ENCODE measurements around the gene DSEL.

Gene DSEL

DNA sequence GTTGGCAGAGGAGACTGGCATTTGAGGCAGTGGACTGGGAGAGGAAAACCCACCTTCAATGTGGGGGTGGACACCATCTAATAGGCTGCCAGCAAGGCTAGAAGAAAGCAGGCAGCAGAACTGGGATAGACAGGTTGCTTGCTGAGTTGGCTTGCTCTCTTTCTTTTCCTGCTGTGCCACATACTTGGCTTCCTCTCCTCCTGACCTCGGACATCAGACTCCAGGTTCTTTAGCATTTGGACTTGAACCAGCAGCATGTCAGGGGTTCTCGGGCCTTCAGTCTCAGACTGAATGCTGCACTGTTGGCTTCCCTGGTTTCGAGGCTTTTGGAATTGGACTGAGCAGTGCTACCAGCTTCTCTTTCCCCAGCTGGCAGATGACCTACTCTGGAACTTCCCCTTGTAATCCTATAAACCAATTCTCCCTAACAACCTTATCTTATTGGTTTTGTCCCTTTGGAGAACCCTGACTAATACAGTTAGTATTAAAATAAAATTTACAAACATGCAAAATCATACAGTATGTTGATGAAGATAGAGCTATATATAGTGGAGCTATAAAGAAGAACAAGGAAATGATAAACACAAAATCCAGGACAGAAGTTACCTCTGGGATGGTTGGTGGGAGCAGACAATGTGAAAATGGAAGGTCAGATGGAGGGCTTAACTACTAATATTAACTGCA lies 15.9 kb downstream of the DSEL start:
- DNase-seq (ENCODE audit: low read depth in 3 of 3), result no peak

DNA sequence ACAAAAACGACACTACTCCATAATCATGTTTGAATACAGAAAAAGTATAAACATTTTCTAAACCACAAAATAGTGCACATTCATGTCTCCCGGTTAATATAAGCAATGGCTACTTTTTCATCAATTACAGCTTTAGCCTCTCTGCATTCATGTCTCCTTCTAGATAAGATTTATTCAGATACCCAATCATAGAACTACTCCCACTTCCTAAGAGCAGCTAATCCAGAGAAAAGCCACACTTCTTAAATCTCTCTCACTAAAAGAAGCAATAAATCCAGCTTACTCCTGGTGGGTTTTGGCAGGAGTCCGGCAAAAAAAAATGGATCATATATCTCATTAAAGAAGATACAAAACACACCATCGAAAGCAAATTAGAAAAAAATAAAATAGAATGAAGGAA lies 20.1 kb downstream of the DSEL start:
- no peak for DNase-seq (ENCODE audit: low read depth in 3 of 3)

DNA sequence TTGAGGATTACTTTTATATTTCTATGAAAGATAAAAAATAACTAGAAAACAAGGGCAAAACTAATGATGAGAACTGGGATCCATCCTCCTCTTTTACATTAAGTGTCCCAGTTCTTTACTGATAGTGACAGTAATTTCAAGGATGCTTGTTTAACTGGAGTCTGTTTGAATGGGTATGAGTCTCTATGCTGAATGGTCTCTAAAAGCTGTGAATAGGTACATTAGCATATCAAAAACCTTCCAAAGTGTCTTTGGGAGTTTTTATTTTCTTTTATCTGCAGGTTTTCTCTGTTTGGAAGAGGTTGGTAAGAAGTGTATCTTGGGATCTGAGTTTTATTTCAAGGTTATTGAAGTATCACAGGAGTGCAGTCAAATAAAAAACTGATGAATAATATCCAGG lies 30.0 kb downstream of the DSEL start:
- no peak for DNase-seq (ENCODE audit: low read depth in 3 of 3)

DNA sequence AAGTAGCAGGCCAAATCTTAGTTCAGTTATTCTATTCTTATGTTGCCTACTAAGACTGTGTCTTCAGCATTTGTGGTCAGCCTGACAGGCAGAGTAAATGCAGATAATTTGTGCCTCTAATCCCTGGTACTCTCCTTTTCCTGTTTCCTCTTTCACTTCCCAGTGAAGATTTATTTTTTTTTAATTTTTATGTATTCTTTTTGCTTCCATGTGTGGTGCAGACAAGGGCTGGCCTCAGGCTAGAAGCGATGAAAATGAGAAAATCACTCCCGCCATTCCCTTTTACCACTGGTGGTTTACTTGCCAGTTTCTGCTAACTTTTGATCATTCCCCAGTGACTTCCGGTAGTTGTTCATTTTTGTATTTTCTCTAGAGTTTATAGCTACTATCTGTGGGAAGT lies 30.9 kb downstream of the DSEL start:
- no peak for DNase-seq (ENCODE audit: low read depth in 3 of 3)

DNA sequence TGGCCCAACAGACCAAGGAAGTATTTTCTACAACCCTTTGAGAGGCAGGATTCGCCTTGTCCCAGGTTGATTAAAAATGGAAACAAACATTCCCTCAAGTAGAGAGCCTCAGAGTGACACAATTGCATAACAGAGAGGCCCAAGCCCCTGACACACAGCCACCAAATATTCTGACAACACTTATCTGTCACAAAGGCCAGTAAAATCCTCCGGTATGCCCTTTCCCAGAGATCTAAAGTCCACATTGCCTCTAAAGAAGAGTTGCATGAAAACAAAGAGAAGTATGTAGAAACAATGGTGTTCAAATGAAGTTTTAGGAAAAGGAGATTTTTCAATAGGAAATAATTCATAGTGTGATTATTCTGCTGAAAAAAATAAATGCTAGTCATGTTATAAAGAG lies 32.1 kb downstream of the DSEL start:
- DNase-seq (ENCODE audit: low read depth in 3 of 3), result no peak

DNA sequence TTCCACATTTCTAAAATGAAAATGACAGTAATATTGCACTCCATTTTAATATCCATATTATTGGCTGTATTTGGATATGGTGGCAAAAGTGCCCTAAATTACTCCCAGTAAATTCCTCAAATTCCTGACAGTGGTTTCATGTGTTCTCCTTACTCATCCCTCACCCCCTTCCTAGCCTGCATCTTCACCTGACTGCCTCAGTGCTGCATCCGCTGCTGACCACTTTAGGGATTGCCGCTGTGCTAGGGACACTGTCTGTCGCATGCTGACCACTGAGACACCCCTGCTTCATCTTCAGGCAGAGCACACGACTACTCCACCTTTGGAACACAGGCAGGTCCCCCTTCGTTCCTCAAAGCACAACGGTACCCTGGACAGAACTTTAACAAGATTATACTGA lies 32.6 kb downstream of the DSEL start:
- DNase-seq (ENCODE audit: low read depth in 3 of 3), result no peak

DNA sequence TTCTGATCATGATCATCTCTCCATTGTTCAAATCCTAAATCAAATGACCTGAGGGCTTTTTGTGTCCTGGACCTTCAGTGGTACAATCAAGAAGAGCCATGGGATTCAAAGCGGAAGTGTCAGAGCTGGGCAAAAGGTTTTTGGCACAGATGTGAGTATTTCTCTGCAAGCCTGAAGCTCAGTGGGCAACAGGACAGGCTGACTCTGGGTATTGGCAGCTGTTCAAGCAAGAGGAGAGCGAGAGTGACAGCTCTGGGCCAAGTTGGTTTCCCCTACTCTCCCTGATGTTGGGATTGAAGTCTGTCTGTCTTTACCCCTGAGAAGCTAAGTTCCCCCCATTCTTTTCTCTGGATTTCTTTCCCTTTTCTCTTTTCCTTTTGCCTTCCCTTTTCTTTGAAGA lies 33.3 kb downstream of the DSEL start:
- no peak for DNase-seq (ENCODE audit: low read depth in 3 of 3)

DNA sequence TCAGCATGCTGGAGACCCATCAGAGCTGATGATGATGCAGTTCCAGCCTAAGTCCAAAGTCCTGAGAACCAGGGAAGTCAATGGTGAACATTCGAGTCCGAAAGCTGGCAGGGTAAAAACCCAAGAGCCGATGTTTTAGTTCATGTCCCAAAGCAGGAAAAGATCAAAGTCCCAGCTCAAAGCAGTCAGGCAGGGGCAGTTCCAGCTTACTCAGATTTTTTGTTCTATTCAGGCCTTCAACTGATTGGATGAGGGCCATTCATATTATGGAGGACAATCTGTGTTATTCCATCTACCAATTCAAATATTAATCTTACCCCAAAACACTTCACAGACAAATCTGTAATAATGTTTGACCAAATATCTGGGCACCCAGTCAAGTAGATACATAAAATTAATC lies 38.3 kb downstream of the DSEL start:
- DNase-seq (ENCODE audit: low read depth in 3 of 3), result no peak

DNA sequence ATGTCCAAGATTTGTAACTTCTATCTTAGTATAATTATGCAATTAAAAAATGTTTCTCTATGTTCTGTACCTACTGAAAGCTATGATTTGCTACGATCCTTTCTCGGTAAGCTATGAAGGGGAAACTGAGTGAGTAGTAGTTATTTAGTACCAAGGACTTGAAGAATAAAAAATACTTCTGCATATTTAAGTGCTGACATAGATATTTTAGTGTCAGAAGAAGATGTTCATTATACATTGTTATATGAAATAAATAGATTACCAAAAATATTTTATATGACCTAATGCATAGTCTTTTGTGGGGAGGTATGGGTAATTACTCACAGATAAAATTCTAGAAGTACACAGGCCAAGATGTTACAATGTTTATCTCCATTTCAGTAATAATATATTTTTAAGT lies 39.0 kb downstream of the DSEL start:
- no peak for DNase-seq (ENCODE audit: low read depth in 3 of 3)

DNA sequence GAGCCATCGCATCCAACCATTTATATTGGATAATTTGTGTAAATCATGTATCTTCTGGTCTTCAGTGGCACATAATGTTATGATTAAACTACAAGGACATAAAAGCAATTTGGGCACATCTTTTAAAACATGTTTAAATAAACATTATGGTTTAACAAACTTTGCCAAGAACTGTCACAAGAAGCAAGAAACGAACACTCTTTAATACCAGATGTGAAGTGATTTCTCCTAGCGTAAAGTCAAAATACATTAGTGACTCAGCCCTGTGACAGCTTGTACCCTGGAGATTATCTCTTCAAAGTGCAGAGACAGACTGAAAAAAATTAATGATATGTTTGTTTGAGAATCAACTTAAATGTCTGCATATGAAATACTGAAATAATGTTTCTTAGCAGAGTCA lies 39.9 kb downstream of the DSEL start:
- DNase-seq (ENCODE audit: low read depth in 3 of 3), result no peak

DNA sequence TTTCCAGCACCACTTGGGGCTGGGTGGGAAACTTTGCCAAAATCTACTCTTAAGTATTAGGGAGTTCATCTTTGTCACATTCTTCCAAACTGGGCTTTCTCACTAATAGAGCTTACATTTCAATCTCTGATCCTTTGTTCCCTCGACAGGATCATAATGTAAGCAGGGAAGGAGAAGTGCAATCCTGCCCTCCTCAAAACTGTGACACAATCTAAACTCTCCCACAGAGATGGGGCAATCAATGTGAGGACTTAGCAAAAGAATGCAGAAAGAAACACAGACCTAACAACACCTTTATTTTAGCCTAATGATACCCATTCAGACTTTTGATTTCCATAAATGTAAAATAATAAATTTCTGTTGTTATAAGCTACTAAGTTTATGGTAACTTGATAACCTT lies 40.8 kb downstream of the DSEL start:
- DNase-seq (ENCODE audit: low read depth in 3 of 3), result no peak

DNA sequence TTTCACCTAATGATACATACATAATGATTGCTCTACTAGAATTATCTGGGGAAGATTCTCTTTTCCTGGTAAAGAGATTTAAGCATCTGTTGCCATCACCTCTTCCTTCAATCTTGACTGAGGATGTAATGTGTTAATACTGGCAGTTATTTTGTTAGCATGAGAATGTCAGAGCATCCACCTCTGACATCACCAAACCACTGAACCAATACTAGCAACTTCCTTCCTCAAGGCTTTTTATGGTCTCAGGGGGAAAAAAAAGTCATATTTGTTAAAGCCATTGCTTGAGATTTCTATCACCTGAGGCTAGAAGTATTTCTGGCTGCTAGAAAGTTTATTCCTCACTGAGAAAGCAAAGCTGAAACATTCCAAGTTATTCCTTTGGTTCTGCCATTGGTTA lies 48.5 kb downstream of the DSEL start:
- no peak for DNase-seq (ENCODE audit: low read depth in 3 of 3)

DNA sequence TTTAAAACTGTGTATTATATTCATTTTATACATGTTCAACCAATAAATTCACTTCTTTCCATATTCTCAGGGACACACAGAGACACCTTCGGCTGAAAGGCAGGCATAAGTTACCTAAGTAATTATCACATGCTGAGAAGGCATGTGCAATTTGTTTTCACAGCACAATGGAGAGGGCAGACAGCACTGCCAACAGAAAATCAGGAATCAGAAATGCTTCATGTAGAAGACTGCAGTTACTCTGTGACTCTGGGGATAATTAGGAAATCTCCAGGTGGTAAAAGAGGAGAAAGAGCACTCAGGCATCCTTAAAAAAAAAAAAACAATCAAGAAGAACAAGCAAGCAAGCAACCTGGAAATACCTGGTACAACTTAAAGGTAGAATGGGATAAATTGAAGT lies 49.3 kb downstream of the DSEL start:
- no peak for DNase-seq (ENCODE audit: low read depth in 3 of 3)

DNA sequence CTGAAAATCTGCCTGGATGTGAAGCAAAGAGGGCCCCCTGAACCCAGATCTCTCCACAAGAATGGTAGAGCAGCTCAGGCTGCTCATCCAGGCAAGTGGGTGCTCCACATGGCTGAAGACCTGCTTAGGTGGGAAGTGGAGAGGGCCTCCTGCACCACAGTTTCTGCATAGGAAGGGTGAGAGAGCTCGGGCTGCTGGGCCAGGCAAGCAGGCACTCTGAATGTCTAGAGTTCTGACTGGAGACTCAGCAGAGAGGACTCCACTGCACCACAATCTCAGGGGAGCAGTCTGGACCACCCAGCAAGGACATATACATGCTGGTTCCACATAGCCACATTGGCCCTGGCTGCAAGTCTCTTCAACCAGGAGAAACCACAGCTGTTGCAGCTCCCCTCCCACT lies 52.0 kb downstream of the DSEL start:
- no peak for DNase-seq (ENCODE audit: low read depth in 3 of 3)

DNA sequence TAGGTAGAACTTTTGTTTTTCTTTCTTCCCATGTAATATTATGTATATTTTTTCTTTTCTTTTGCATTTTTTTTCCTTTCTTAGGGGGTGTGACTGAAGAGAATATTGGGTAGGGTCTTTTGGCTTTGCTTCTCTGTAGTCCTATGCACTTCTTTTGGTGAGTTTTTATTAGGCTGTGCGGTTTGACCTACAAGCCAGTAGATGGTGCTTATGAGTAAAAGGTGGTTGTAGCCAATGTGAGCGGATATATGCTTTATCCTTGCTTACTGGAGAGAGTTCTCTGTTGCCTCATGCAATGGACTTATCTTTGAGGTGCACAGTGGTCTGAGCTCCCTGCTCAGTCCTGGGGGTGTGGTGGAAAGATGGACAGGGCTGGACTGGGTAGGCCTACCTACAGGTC lies 52.7 kb downstream of the DSEL start:
- no peak for DNase-seq (ENCODE audit: low read depth in 3 of 3)

DNA sequence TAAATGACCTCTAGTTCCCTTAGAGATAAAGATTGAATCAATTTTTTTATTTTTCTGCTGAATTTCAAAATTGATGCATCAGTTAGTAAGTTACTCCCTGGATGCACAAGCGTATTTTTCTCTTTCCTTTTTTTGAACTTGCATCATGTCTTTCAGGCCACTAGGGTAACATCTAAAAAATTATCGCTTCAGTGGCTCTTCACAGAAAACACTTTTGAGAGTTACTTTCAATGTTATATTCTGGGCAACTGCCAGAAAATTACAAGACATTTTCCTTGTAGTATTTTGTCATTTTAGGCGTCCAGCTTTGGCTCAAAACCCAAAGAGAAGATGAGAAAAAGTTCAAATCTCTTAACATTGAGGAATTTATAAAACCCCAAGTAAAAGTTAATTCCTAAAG lies 59.8 kb downstream of the DSEL start:
- DNase-seq (ENCODE audit: low read depth in 3 of 3), result no peak

Measured in stimulated activated CD4-positive, alpha-beta T cell treated with anti-CD3 and anti-CD28 coated beads, TNF-alpha, amount 100 ng/mL, for 4 hours (primary cell).